LHCN-M2 (cell line): Measurements from ENCODE around the gene ODAD4. TPM values are rescaled to one million over a fixed set of nuclear protein-coding genes. Genes with fewer than 3 reads are reported as not detected.
A peak's percentile ranks its signal among the peaks of the same experiment; 100 is the strongest.

ENCODE experiments used
- DNase-seq: peaks from one replicate; pipeline ENCODE4 v3.0.0-alpha.2; 2012; ENCODE audit warnings: low read depth
- total RNA-seq: library from RNA; depleted of rRNA; stranded (reverse); fragments of >200 nt; gene quantifications from 2 replicates; pipeline ENCODE4 v1.2.3, GENCODE V29; 2014

ODAD4 gene
- total RNA-seq, 1 experiment from 2014 or later = 0.86 TPM

- no peak for DNase-seq
Observed at GRCh38 chr17:41970901-41971331, 40.5 kb downstream of the ODAD4 start.

GRCh38 chr17:41971721-41972523 lies 41.5 kb downstream of the ODAD4 start:
- DNase-seq = no peak

- DNase-seq = peak; percentile 93
Observed at GRCh38 chr17:41972571-41973407, 42.4 kb downstream of the ODAD4 start.

- no peak for DNase-seq
Observed at GRCh38 chr17:41973408-41973811, 43.0 kb downstream of the ODAD4 start.

GRCh38 chr17:41974031-41974430 lies 43.6 kb downstream of the ODAD4 start:
- DNase-seq = no peak

GRCh38 chr17:41974658-41975057 lies 44.2 kb downstream of the ODAD4 start:
- no peak for DNase-seq

- DNase-seq = no peak
Observed at GRCh38 chr17:41975099-41976083, 45.0 kb downstream of the ODAD4 start.

- DNase-seq = no peak
Observed at GRCh38 chr17:41976142-41976768, 45.8 kb downstream of the ODAD4 start.

- DNase-seq = no peak
Observed at GRCh38 chr17:41977991-41978390, 47.6 kb downstream of the ODAD4 start.

GRCh38 chr17:41982026-41982760 lies 51.8 kb downstream of the ODAD4 start:
- DNase-seq = no peak

- no peak for DNase-seq
Observed at GRCh38 chr17:41984454-41984853, 54.0 kb downstream of the ODAD4 start.

- DNase-seq = no peak
Observed at GRCh38 chr17:41985919-41986318, 55.5 kb downstream of the ODAD4 start.

GRCh38 chr17:41986634-41987033 lies 56.2 kb downstream of the ODAD4 start:
- DNase-seq = no peak

GRCh38 chr17:41987642-41988041 lies 57.2 kb downstream of the ODAD4 start:
- DNase-seq = no peak

- no peak for DNase-seq
Observed at GRCh38 chr17:41988418-41988817, 58.0 kb downstream of the ODAD4 start.

- DNase-seq = no peak
Observed at GRCh38 chr17:41989702-41990419, 59.4 kb downstream of the ODAD4 start.

- peak; percentile 84 for DNase-seq
Observed at GRCh38 chr17:41992576-41992975, 62.2 kb downstream of the ODAD4 start.

- no peak for DNase-seq
Observed at GRCh38 chr17:41996855-41997164, 66.4 kb downstream of the ODAD4 start.

GRCh38 chr17:41998497-41998896 lies 68.1 kb downstream of the ODAD4 start:
- no peak for DNase-seq
